Activated effector memory CD4-positive, alpha-beta T cell treated with anti-CD3 and anti-CD28 coated beads, Interleukin-2, amount 50 U/mL, for 16 hours (primary cell): Measurements from ENCODE around the gene PPP2R2C.

ENCODE experiments used
- DNase-seq: peaks from one replicate; pipeline ENCODE4 v3.0.0-alpha.2; 2020

Gene PPP2R2C

DNA sequence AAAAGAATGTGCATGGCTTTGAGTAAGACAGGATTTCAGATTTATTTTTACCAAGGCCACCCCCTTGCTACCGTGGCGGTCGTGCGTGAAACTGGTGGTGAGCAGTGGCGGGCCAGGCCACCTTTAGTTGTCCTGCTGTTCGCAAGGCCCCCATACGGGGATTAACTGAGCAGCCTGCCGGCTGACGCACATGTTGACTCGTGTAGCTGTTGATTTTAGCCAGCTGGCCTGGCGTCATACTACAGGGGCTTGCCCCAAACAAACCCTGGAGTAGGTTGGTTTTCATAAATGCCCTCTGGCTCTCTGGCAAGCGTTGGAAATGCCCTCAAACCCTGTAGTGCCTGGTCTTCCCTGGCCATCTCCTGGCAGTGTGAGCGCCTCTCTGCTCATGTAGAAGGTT, 174.4 kb downstream of the PPP2R2C start:
- DNase-seq: no peak

DNA sequence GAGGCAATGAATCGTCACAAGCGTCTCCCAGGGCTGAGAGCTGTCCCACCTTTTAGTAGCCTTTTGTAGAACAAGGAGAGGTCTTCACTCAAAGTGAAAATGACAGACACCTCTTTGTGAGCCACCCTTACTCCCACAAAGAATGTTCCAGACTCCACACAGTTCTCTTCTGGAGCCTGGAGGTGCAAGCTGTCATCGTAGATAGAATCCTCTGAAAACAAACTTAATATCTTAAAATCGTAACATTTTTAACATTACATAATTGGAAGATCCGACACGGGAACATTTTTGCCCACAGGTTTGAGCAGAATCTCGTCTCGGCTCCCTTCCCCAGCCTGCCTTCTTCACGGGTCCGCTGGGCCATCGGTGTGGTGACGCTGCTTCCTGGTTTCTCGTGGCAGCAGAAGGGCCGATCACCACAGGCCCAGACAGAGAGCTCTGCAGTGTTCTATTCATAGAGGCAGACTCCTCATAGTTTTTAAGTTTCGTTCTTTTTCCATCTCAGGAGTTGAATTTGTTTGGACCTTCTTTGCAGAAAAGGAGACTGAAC, 175.1 kb downstream of the PPP2R2C start:
- DNase-seq: no peak

DNA sequence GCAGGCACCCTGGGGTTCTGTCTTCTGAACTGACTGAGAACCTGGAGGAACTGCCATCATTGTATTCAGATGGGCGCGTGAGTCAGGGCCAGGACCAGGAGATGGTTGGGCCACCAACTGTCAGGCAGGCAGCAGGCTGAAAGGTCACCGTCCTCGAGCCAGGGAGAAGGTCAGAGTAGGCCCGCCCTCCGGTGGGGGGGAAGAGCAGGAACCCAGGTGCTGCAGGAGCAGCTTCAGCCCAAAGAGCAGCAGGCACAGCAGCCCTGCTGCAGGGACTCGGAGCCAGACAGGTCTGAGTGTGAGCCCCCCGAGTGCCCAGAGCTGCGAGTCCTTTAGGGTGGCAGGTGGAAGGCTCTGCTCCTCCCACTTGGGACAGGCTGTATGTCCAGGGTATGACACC, 176.4 kb downstream of the PPP2R2C start:
- no peak for DNase-seq

DNA sequence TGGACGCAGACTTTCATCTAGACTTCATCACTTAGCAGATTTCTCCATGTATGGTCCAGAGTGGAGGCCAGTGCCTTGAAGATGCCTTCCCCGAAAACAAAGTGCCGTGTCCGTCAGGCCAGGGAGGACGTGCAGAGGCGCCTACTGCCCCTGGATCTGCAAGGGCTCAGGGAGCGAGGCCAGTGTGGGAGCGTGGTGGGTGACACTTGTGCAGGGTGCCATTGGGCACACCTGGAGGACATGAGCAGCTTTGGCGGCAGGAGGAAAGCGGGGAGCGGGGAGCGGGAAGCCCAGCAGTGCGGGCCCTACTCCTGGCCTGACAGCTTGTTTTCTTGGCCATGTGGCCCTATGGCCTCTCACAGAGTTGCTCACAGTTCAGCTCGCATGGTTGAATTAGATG, 176.9 kb downstream of the PPP2R2C start:
- DNase-seq: no peak

DNA sequence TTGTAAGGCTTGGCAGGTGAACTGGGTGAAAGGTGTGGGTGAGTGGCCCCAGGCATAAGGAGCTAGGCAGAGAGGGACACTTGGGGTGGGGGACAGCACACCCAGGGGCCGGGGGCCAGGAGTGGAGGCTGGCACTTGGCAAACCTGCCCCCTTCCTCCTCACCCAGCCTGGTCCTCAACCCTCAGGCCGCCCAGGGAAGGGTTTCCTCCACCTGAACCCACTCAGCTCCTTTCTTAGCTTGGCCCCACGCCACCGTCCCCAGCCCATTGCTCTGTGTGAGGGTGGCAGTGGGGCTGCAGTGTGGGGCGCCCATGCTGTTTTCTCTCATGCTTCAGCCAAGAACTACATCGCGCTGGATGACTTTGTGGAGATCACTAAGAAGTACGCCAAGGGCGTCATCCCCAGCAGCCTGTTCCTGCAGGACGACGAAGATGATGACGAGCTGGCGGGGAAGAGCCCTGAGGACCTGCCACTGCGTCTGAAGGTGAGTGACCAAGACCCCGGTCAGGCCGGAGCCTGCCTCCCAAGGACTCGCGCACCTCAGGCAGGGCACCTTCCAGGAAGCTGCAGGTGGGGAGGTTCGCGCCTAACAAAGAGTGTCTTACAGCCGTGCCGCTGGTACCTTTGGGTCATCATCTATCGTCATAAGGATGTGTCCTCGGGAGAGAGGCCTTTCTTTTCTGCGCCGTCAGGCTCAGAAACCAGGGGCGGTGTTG, 177.6 kb downstream of the PPP2R2C start:
- DNase-seq: no peak

DNA sequence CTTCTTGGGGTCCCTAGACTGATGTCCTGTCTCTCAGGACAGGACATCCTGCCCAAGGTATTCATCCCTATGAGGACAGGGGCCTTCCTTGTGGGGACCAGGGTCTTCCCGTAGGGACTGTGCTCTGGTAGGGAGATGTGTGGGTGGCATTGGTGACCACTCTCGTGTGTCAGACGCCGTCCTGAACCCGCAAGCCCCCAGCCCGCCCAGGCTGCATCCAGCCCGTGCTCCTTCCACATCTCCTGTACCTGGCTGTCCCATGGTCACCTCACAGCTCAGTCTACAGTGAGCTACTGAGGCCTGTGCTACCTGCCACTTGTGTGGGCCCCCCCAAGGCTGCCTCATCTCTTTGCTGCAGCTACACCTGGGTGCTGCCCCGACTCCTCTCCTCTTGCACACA, 178.8 kb downstream of the PPP2R2C start:
- no peak for DNase-seq

DNA sequence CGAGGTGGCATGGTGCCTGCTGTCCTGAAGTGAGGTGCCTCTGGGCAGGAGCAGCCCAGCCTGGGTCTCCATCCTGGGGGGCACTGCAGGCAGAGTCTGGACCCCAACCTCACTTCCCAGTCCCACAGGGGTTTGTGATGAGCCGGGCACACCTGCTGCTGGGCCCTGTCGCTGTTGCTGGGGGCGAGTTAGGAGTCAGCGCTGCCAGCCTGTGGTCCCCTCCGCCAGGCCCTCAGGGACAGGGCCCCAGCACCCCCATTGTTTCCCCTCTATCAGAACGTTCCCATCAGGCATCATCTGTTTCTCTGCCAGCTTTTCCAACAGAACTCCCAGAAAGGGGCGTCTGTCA, 179.3 kb downstream of the PPP2R2C start:
- DNase-seq: no peak

DNA sequence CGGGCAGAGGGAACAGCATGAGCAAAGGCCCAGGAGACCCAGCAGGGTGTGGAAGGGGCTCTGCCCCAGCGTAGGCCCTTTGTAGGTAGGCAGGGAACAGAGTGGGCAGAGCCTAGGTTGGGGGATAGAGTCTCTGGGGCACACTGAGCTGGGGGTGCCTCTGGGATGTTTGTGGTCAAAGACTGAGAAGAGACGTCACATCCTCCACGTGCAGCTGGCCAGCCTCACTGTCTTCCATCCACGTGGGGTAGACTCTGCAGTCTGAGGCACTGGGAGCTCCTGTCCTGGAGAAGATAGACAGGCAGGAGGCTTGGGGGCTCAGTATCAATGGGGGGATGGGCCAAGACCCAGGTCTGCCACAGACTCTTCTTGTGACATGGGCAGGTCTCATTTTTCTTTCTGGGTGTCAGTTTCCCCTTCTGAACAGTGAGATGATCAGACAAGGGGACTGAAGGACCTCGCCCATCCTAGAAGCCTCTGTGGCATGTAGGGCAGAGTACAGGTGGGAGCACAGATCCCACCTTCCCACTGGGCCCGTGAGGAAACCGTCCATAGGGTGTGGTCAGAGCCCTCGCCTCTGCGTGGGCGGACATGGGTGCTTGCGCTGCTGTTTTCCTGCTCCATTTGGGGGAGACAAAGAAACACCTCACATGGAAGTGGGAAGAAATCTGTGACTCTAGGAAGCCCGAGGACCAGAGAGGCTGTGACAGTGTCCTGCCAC, 179.9 kb downstream of the PPP2R2C start:
- no peak for DNase-seq

DNA sequence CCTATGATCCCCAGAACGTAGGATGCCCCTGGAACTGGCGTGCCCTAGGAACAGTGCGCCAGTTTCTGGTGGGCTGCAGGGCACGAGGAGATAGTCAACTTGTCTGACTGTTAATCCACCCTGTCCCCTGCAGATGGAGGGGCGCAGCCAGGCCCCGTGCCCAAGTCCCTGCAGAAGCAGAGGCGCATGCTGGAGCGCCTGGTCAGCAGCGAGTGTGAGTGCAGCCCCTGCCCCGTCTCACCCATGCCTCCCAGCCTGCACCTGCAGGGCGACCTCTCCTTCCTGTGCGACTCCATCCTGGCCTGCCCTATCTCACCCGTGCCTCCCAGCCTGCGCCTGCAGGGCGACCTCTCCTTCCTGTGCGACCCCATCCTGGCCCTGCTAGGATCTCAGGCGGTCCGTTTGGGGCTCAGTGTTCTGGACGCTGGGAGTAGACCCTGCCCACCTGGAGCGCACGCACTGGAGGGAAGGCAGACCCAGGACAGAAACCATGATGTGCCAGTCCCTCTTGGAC, 180.6 kb downstream of the PPP2R2C start:
- DNase-seq: no peak

DNA sequence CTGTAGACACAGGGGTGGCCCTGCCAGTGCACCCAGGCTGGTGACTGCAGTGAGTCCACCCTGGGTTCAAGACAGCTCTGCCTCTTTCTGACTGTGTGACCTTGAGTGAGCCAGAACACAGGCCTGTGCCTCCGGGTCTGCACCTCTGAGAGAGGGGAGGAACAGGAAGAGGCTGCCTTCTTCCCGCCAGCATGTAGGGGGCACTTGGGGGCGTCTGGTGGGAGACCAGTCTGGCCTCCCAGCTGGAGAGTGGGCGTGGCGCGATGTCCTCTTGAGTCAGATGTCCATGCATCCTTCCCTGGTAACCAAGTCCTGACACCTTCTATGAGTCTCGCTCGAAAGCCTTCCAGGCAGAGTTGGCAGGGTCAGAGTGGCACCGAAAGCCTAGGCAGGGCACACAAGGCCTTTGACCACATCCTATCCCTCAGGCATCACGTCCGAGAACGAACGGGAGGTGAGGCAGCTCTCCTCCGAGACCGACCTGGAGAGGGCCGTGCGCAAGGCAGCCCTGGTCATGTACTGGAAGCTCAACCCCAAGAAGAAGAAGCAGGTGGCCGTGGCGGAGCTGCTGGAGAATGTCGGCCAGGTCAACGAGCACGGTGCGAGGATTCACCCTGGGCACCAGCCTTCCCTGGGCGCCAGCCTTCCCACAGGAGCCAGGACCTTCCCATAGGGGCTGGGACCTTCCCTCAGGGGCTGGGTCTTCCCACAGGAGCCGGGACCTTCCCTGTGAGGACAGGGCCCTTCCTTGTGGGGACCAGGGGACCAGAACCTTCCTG, 181.5 kb downstream of the PPP2R2C start:
- no peak for DNase-seq

DNA sequence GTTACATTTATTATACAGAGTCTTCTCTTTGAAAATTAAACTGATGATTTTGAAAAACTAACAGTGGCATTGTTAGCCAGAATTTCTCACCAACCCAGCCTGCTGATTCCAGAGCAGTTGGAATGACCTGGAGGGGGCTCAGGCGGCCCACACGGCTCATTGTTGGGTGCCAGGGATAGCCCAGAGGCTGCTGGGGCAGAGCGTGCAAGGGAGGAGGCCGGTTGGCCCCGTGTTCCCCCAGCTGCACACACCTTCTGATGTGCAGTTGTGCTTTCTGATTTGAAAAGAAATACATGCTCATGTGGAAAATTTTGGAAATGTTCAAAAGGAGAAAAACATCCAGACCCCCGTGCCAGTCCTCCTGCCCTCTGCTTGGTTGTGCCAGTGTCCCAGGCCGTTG, 182.2 kb downstream of the PPP2R2C start:
- no peak for DNase-seq

DNA sequence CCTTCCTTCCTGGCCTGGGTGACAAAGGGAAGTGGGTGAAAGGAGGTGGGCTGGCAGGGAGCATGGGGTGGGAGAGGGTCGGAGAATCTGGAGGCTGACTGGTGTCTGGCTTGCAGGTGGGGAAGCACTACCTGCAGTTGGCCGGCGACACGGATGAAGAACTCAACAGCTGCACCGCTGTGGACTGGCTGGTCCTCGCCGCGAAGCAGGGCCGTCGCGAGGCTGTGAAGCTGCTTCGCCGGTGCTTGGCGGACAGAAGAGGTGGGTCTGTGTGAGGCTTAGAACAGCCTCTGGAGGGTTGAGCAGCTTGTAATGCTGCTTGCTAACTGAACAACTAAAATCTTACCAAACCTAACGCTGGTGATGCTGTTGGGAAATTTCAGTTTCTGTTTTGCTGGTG, 183.5 kb downstream of the PPP2R2C start:
- DNase-seq: no peak

DNA sequence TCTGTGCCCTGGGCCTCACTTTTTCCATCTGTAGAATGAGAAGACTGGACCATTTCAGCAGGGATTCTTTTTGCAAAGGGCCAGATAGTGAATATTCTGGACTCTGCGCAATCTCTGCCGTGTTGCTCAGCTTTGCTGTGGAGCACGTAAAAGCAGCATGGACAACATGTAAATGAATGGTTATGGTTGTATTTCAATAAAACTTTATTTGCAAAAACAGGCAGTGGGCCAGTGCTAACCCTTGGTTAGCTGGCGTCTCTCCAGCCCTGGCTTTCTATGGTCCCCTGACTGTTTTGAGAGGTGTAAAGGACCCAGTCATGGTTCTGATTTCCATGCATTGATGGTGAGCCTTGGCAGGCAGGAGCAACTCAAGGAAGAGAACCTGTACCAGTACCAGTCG, 184.1 kb downstream of the PPP2R2C start:
- DNase-seq: no peak

DNA sequence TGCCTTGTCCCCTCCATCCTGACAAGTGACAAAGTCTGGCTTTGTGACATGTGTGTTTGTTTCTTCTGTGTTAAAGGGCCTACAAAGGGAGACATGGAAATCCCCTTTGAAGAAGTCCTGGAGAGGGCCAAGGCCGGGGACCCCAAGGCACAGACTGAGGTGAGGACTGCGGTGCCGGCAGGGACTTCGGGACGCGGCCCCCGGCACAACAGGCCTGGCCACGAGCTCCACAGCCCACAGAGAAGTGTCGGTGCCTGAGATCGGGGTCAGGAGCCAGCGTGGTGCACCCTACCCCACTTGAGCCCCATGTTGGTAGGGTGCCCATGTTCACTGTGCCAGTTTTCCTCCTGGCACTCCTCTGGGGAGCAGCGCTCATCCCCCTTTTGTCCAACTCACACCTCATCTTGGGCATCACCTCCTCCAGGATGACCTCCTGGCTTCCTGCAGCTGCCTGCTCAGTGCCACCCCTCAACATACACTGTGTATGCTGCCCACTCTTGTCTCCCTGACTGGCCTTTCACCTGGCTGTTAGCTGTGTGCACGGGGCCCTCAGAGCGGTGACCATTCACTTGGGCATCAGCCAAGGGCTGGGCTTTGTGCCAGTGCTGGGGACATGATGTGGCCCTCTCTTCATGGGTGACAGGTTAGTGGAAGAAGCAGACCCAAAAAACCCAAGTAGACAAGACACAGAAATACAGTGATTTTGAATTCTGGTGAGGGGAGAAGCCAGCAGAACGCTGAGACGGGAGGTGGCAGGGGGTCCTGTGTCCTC, 185.2 kb downstream of the PPP2R2C start:
- DNase-seq: no peak

DNA sequence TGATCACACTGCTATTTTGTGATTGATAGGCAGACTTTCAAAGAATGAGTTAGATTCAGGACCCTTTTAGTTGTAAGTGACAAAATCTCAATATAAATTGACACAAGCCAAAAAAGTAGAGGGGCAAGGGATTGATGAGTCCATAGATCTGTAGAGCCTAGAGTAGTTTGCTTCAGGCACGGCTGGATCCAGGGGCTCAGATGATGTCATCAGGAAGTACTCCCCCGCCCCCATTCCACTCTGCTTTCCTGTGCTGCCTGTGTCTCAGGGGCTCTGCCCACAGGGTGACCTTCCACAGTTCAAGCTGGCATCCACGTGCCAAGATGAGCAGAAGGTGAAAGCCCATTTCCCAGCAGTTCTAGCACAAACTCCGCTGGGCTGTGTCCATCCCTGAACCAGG, 189.1 kb downstream of the PPP2R2C start:
- DNase-seq: no peak

DNA sequence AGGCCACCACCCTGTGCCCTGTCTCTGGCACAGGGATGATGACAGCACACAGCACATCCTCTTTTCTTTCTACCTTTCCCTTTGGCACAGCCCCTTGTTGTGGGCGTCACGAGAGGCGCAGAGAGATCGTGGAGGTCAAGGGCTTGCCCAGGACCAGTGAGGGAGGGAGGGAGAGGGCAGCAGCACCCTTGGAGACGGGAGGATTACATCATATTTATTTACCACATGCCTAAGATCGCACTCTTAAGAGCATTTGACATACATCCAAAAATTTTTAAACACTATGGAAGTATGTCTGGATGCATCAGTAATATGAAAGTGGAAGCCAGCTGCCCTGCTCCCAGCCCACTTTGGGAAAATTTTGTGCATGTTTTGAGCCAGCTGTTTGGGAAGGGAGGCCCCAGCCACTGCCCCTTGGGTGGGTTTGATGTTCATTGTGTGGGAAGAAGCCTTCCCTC, 190.1 kb downstream of the PPP2R2C start:
- DNase-seq: no peak

DNA sequence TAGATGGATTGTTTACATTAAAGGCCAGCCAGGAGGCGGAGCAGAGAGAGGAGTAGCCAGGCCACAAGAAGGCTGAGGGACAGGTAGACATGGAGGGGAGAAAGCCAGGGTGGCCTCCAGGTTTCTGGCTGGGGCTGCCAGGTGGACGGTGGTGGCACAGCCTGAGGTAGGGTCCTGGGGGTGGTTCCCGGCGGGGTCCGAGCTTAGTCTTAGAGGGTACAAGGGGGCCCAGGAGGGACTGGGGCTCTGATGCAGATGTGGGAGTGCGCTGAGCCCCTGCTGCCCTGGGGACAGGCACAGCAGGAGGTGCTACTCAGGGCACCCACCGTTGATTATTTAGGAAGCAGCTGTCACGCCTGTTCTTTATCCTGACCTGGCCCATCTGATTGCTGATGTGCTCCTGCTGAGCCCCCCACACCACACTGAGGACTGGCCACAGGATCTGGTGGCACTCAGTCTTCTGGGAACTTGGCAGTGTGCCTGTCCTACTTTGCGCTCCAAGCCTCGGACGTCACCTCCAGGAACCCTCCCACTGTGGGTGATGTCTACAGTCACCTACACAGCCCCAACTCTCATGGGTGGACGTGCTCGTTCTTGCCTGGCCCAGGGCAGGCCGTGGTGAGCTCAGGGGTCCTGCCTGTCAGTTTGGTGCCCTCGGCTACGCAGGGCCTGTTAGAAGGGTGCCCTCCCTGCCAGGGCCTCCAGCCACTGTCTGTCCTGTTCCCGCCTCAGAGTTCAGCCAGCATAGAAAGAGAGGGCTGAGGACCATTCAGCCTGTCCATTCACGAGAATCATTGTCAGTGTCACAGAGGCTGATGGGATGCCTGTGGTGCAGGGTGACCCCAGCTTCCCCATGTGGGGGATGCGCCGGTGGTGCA, 190.7 kb downstream of the PPP2R2C start:
- DNase-seq: no peak

DNA sequence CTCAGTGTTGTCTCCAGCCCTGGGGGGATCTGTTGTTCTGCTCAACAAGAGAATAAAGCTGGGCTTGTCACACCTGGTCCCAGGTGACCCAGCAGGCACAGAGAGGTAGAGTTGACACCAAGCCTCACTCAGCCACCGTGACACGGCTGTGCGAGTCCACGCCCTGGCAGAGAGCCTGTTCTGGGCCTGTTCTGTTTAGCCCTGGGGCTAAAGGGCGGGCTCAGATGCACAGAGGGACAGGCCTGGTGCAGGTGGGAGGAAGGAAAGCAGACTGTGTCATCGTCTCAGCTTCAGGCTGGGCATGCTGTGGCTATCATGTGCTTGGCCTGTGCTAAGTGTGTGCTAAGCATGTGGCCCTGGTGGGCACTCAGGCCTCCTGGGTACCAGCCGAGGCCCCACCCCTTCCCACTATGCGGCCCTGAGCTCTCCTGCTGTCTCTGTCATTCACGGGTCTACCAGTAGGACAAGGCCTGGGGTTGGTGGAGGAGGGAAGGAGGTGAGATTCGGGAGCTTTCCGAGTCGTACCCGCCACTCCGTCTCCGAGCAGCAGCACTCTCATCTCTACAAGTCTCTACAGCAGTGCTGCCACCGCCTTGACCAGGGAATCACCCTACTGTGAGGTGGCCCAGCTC, 191.9 kb downstream of the PPP2R2C start:
- DNase-seq: no peak

DNA sequence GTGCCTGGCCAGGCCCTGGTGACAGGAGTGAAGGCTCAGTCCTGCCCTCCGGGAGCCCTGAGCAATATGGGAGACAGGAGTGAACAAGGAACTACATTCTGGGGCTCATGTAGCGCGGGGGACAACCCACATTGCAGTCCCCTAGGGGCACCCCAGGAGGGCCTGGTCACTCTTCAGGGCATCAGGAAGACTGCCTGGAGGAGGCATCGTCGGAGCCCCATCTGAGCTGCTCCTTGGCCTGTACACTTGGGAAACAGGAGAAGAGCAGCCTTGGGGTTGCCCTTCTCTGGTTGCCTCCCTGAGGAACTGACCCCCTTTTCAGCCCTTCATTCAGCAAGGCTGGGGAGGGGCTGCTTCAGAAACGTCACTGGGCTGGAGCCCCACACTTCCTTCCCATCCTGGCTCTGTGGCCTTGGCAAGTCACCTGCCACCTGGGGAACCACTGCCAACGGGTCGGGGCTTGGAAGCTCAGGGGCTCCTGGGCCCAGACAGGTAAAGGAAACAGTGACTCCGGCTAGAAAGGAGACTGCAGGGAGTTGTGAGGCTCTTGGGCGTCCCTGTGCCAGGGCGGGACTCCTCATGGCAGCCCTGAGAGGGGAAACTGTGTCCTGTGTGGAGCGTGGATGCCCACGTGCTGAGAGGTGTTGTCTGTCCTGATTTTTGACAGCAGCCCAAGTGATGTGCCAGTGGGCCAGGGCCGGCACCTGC, 192.7 kb downstream of the PPP2R2C start:
- DNase-seq: no peak

DNA sequence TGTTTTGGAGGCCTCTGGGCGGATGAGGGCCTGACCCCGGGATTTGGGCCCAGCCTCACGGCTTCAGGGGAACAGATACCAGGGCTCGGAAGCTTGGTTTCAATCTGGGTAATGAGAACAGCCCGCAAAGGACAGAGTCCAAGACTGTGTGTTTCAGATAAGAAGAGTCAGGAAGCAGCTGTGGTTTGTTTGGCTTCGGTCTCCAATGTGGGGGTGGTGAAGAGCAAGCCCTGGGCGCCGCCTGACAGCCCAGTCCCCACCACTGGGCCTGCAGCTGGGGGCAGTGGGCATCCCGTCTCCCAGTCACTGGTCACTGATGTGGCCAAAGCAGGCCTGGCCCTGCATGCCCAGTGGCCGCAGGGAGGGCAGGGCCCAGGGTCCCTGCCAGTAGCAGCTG, 193.6 kb downstream of the PPP2R2C start:
- DNase-seq: no peak
